IMR-90 (cell line): ENCODE data around the gene TXNDC15. TPM values are rescaled to one million over a fixed set of nuclear protein-coding genes. Genes with fewer than 3 reads are reported as not detected.

Source experiments
- ATAC-seq: fragments of 200-7000 bp; cut with Tn5 transposase; 2 replicates; pipeline ENCODE4 v1.9.1; 2020; ENCODE audit warnings: low read depth, mild to moderate bottlenecking, moderate library complexity
- BruUV-seq: library from RNA; stranded (reverse); fragments of 400-500 nt; replicated peaks from 2 replicates; lab custom pipeline; 2021; lab: Mats Ljungman, UMichigan
- CTCF ChIA-PET: fragments of 300-600 bp; formaldehyde crosslinking; extraction: SDS; loops from one replicate; lab custom pipeline; 2021; ENCODE audit warnings: antibody characterized with exemption; lab: Yijun Ruan, JAX
- POLR2A ChIA-PET: fragments of 300-600 bp; sonication (Branson Sonifier 250); formaldehyde crosslinking; loops from one replicate; lab custom pipeline; 2022; ENCODE audit warnings: antibody characterized with exemption; ENCODE audit not compliant: unreplicated experiment; lab: Charles Lee
- DNase-seq: peaks from one replicate; pipeline ENCODE4 v3.0.0; 2013
- H2AFZ ChIP-seq: replicated peaks from 2 replicates; pipeline ENCODE3; 2013; ENCODE audit warnings: low read length, mild to moderate bottlenecking; ENCODE audit not compliant: poor library complexity
- H2AK5ac ChIP-seq: 2 replicates; pipeline ENCODE4 v1.6.1; 2013; ENCODE audit warnings: low read depth, low read length, inconsistent platforms
- H2AK9ac ChIP-seq: replicated peaks from 2 replicates; pipeline ENCODE3; 2013; ENCODE audit warnings: mild to moderate bottlenecking, low read depth, low read length, moderate library complexity; ENCODE audit not compliant: poor library complexity
- H2BK120ac ChIP-seq: 2 replicates; pipeline ENCODE4 v1.6.1; 2013; ENCODE audit warnings: low read depth, low read length, inconsistent platforms
- H2BK15ac ChIP-seq: 3 replicates; pipeline ENCODE4 v1.6.1; 2013; ENCODE audit warnings: low read depth, low read length, inconsistent platforms
- H2BK20ac ChIP-seq: 2 replicates; pipeline ENCODE4 v1.6.1; 2013; ENCODE audit warnings: low read depth, mild to moderate bottlenecking, inconsistent platforms, low read length, moderate library complexity
- H2BK5ac ChIP-seq: 2 replicates; pipeline ENCODE4 v1.6.1; 2013; ENCODE audit warnings: mild to moderate bottlenecking, low read depth, low read length, inconsistent platforms; ENCODE audit not compliant: poor library complexity, severe bottlenecking
- H3K14ac ChIP-seq: replicated peaks from 2 replicates; pipeline ENCODE4 v1.6.1; 2013; ENCODE audit warnings: low read depth, low read length, inconsistent platforms
- H3K18ac ChIP-seq: 2 replicates; pipeline ENCODE4 v1.6.1; 2013; ENCODE audit warnings: low read depth, low read length, control low read depth
- H3K23ac ChIP-seq: 2 replicates; pipeline ENCODE4 v1.6.1; 2013; ENCODE audit warnings: low read depth, low read length, inconsistent platforms
- H3K27ac ChIP-seq: 2 replicates; pipeline ENCODE4 v1.5.1; 2013; ENCODE audit warnings: mild to moderate bottlenecking, control low read depth, low read length; ENCODE audit not compliant: insufficient read depth
- H3K27me3 ChIP-seq: 2 replicates; pipeline ENCODE4 v1.6.1; 2013; ENCODE audit warnings: low read length; ENCODE audit not compliant: control insufficient read depth, insufficient read depth
- H3K36me3 ChIP-seq: 2 replicates; pipeline ENCODE4 v1.6.1; 2013; ENCODE audit warnings: low read length, mixed read lengths; ENCODE audit not compliant: control insufficient read depth, insufficient read depth
- H3K4ac ChIP-seq: 2 replicates; pipeline ENCODE4 v1.6.1; 2013; ENCODE audit warnings: low read depth, low read length, inconsistent platforms
- H3K4me1 ChIP-seq: 2 replicates; pipeline ENCODE4 v1.6.1; 2013; ENCODE audit warnings: low read length, mixed read lengths; ENCODE audit not compliant: control insufficient read depth, insufficient read depth
- H3K4me2 ChIP-seq: 2 replicates; pipeline ENCODE4 v1.6.1; 2013; ENCODE audit warnings: low read depth, mild to moderate bottlenecking, control low read depth, low read length, moderate library complexity
- H3K4me3 ChIP-seq: 2 replicates; pipeline ENCODE4 v1.5.1; 2013; ENCODE audit warnings: low read depth, mild to moderate bottlenecking, control low read depth, low read length, moderate library complexity; ENCODE audit not compliant: insufficient read depth
- H3K56ac ChIP-seq: 2 replicates; pipeline ENCODE4 v1.6.1; 2013; ENCODE audit warnings: low read length, inconsistent platforms; ENCODE audit not compliant: insufficient read depth; ENCODE audit errors: extremely low read depth
- H3K79me1 ChIP-seq, 2 experiments: 2 replicates each; pipeline ENCODE4 v1.6.1; 2013; ENCODE audit warnings: low read length in 2 of 2, inconsistent platforms in 1 of 2, low read depth in 1 of 2
- H3K9ac ChIP-seq: 2 replicates; pipeline ENCODE4 v1.6.1; 2013; ENCODE audit warnings: low read depth, low read length, control low read depth
- H3K9me1 ChIP-seq: 2 replicates; pipeline ENCODE4 v1.6.1; 2013; ENCODE audit warnings: low read length, inconsistent platforms; ENCODE audit not compliant: insufficient read depth
- H3K9me3 ChIP-seq: 2 replicates; pipeline ENCODE4 v1.6.1; 2013; ENCODE audit warnings: low read length; ENCODE audit not compliant: control insufficient read depth, insufficient read depth
- H4K20me1 ChIP-seq: 2 replicates; pipeline ENCODE4 v1.6.1; 2013; ENCODE audit warnings: low read length, inconsistent platforms; ENCODE audit not compliant: insufficient read depth
- H4K5ac ChIP-seq: 2 replicates; pipeline ENCODE4 v1.6.1; 2013; ENCODE audit warnings: mild to moderate bottlenecking, low read depth, low read length, control low read depth
- H4K8ac ChIP-seq, 2 experiments: 2 replicates each; pipeline ENCODE4 v1.6.1; 2013; ENCODE audit warnings: low read depth in 2 of 2, low read length in 2 of 2, control low read depth in 1 of 2, inconsistent platforms in 1 of 2
- H4K91ac ChIP-seq: 2 replicates; pipeline ENCODE4 v1.6.1; 2013; ENCODE audit warnings: low read depth, low read length, inconsistent platforms; ENCODE audit not compliant: insufficient read depth
- BHLHE40 ChIP-seq: fragments of 150-350 bp; IDR thresholded peaks from 2 replicates; pipeline ENCODE4 v1.6.1; 2016; ENCODE audit warnings: mild to moderate bottlenecking, low read depth, low read length
- CHD1 ChIP-seq: IDR thresholded peaks from 2 replicates; pipeline ENCODE4 v1.6.1; 2012; ENCODE audit warnings: low read depth, low read length, improper control_type of control experiment
- ELK1 ChIP-seq: fragments of 150-350 bp; IDR thresholded peaks from 2 replicates; pipeline ENCODE4 v1.6.1; 2016; ENCODE audit warnings: low read depth, mild to moderate bottlenecking, low read length, moderate library complexity, borderline replicate concordance
- FOS ChIP-seq: fragments of 150-350 bp; IDR thresholded peaks from 2 replicates; pipeline ENCODE4 v1.6.1; 2016; ENCODE audit warnings: low read depth, low read length
- MAFK ChIP-seq: IDR thresholded peaks from 2 replicates; pipeline ENCODE4 v1.6.1; 2012; ENCODE audit warnings: low read depth, low read length, improper control_type of control experiment
- MAZ ChIP-seq: IDR thresholded peaks from 2 replicates; pipeline ENCODE4 v1.6.1; 2012; ENCODE audit warnings: low read depth, mild to moderate bottlenecking, low read length, improper control_type of control experiment, moderate library complexity, borderline replicate concordance
- MXI1 ChIP-seq: IDR thresholded peaks from 2 replicates; pipeline ENCODE4 v1.6.1; 2012; ENCODE audit warnings: low read depth, mild to moderate bottlenecking, low read length, moderate library complexity, borderline replicate concordance
- POLR2A ChIP-seq: IDR thresholded peaks from 2 replicates; pipeline ENCODE4 v1.6.1; 2012; ENCODE audit warnings: mild to moderate bottlenecking, low read depth, low read length
- RAD21 ChIP-seq: IDR thresholded peaks from 2 replicates; pipeline ENCODE4 v1.6.1; 2012; ENCODE audit warnings: low read length, improper control_type of control experiment
- RCOR1 ChIP-seq: IDR thresholded peaks from 2 replicates; pipeline ENCODE4 v1.6.1; 2012; ENCODE audit warnings: mild to moderate bottlenecking, low read length, improper control_type of control experiment; ENCODE audit not compliant: insufficient replicate concordance
- SMC3 ChIP-seq: fragments of 150-350 bp; IDR thresholded peaks from 2 replicates; pipeline ENCODE4 v1.6.1; 2016; ENCODE audit warnings: low read depth, mild to moderate bottlenecking, antibody characterized with exemption, low read length, moderate library complexity
- USF2 ChIP-seq: fragments of 150-350 bp; IDR thresholded peaks from 2 replicates; pipeline ENCODE4 v1.6.1; 2017; ENCODE audit warnings: mild to moderate bottlenecking, antibody characterized with exemption, low read length, low read depth
- WGBS, 2 experiments: methylation state at CpG; one replicate each; pipeline versions ENCODE4 v1.1.5 to v1.1.7; 2013; ENCODE audit warnings: missing lambda C conversion rate in 2 of 2; ENCODE audit not compliant: insufficient read length in 1 of 2; ENCODE audit errors: extremely low coverage in 2 of 2; 5-methylcytosine and 5-hydroxymethylcytosine counted together
- dilution Hi-C: fragments of 300-500 bp; cut with HindIII; formaldehyde crosslinking; loops from one replicate; pipeline ENCODE4 v1.14.3; 2018; ENCODE audit warnings: low sequenced_read_pairs; ENCODE audit not compliant: unreplicated experiment
- in situ Hi-C: fragments of 300-500 bp; cut with MboI; formaldehyde crosslinking; loops from 3 replicates; pipeline ENCODE4 v1.14.3; 2019; ENCODE audit warnings: low sequenced_read_pairs, inconsistent platforms, mixed read lengths
- intact Hi-C: fragments of 100-400 bp; cut with micrococcal nuclease; formaldehyde crosslinking; loops from 2 replicates; pipeline ENCODE4 v1.10.0; 2022
- polyA plus RNA-seq, 3 experiments: library from polyadenylated mRNA; depleted of rRNA; stranded (reverse); fragments of >200 nt; gene quantifications; 2 replicates each; pipeline ENCODE4 v1.2.3, GENCODE V29; 2012; ENCODE audit warnings: low replicate concordance in 1 of 3
- total RNA-seq: library from RNA; depleted of rRNA; stranded (reverse); fragments of >200 nt; gene quantifications from 2 replicates; pipeline ENCODE4 v1.2.3, GENCODE V29; 2012

The TXNDC15 gene
- total and polyA plus RNA-seq, 2 of the 4 experiments (the other 2 are of a cell fraction) = 87.0 to 125 TPM

- no peak overlapping the region for H3K4me2 ChIP-seq
- H4K91ac ChIP-seq = no peak overlapping the region
- H3K4me1 ChIP-seq = no peaks in the 10 kb centered on the region
- intact Hi-C loops (no loop called here), dilution Hi-C loops (no loop called here), in situ Hi-C loops (no loop called here)
- peaks cover 17% of the 10 kb centered on the region for H3K36me3 ChIP-seq
- no peak overlapping the region for H4K8ac ChIP-seq
- H3K4me3 ChIP-seq = no peak overlapping the region
- no peak overlapping the region for H3K9ac ChIP-seq
- ChIA-PET POLR2A (no interaction called here), CTCF (no interaction called here)
- no peak overlapping the region for H3K14ac ChIP-seq
- H2AK5ac ChIP-seq = no peak overlapping the region
- no peak overlapping the region for H3K18ac ChIP-seq
- no peaks in the 10 kb centered on the region for H3K9me1 ChIP-seq
- H3K4ac ChIP-seq = no peak overlapping the region
- no peak overlapping the region for H2AK9ac ChIP-seq
- H2BK20ac ChIP-seq = no peak overlapping the region
- no peak for ATAC-seq
- H3K9me3 ChIP-seq = no peaks in the 10 kb centered on the region
- peaks cover 18 to 31% of the 10 kb centered on the region in 2 experiments for H3K79me1 ChIP-seq
- H3K23ac ChIP-seq = no peak overlapping the region
- no peak for TF ChIP-seq POLR2A
- TF ChIP-seq MAZ = no peak
- TF ChIP-seq RCOR1 = no peak
- no peak for TF ChIP-seq USF2
- no peak for TF ChIP-seq MXI1
- no peak for TF ChIP-seq RAD21
- TF ChIP-seq ELK1 = no peak
- TF ChIP-seq CHD1 = no peak
- no peak for TF ChIP-seq BHLHE40
- TF ChIP-seq SMC3 = no peak
- no peak for TF ChIP-seq FOS
- no peak for TF ChIP-seq MAFK
- H4K20me1 ChIP-seq = no peaks in the 10 kb centered on the region
- no TSS peak for BruUV-seq
- H3K27ac ChIP-seq = no peak overlapping the region
- H2BK15ac ChIP-seq = no peak overlapping the region
- no peak overlapping the region for H3K56ac ChIP-seq
- WGBS, 2 experiments = 93% methylated on average over 3 of the region's 7 CpGs; no CpG with 5 or more reads in 1 of the 2 experiments
- no peak for DNase-seq
- H4K5ac ChIP-seq = no peak overlapping the region
- no peak overlapping the region for H2AFZ ChIP-seq
- no peak overlapping the region for H2BK120ac ChIP-seq
- H3K27me3 ChIP-seq = no peaks in the 10 kb centered on the region
- no peak overlapping the region for H2BK5ac ChIP-seq
Observed at GRCh38 chr5:134893748-134894505, 19.8 kb downstream of the TXNDC15 start.
